ENCODE data around the gene LRRTM3.

The LRRTM3 gene

GRCh38 chr10:67036808-67037207, 111.0 kb downstream of the LRRTM3 start:
- DNase-seq: no peak

- no peak for DNase-seq
Measured at GRCh38 chr10:67043041-67043440, 117.2 kb downstream of the LRRTM3 start.

- DNase-seq: no peak
Measured at GRCh38 chr10:67045404-67045803, 119.6 kb downstream of the LRRTM3 start.

- DNase-seq: no peak
Measured at GRCh38 chr10:67046507-67046906, 120.7 kb downstream of the LRRTM3 start.

GRCh38 chr10:67049988-67050387, 124.2 kb downstream of the LRRTM3 start:
- DNase-seq: no peak

- DNase-seq: no peak
Measured at GRCh38 chr10:67050415-67050814, 124.6 kb downstream of the LRRTM3 start.

GRCh38 chr10:67072654-67073053, 146.8 kb downstream of the LRRTM3 start:
- no peak for DNase-seq

GRCh38 chr10:67075491-67075971, 149.7 kb downstream of the LRRTM3 start:
- DNase-seq: no peak

GRCh38 chr10:67076144-67076543, 150.3 kb downstream of the LRRTM3 start:
- no peak for DNase-seq

GRCh38 chr10:67077376-67077775, 151.5 kb downstream of the LRRTM3 start:
- no peak for DNase-seq

GRCh38 chr10:67079126-67079525, 153.3 kb downstream of the LRRTM3 start:
- DNase-seq: no peak

GRCh38 chr10:67086327-67087134, 160.7 kb downstream of the LRRTM3 start:
- DNase-seq: no peak

GRCh38 chr10:67087135-67087425, 161.2 kb downstream of the LRRTM3 start:
- no peak for DNase-seq

- no peak for DNase-seq
Measured at GRCh38 chr10:67088036-67088435, 162.2 kb downstream of the LRRTM3 start.

GRCh38 chr10:67095531-67095930, 169.7 kb downstream of the LRRTM3 start:
- no peak for DNase-seq

- DNase-seq: no peak
Measured at GRCh38 chr10:67098461-67098860, 172.6 kb downstream of the LRRTM3 start.

GRCh38 chr10:67100951-67101350, 175.1 kb downstream of the LRRTM3 start:
- DNase-seq: no peak

- no peak for DNase-seq
Measured at GRCh38 chr10:67107670-67108069, 181.8 kb downstream of the LRRTM3 start.

GRCh38 chr10:67110286-67110685, 184.4 kb downstream of the LRRTM3 start:
- DNase-seq: no peak

- no peak for DNase-seq
Measured at GRCh38 chr10:67112765-67113164, 186.9 kb downstream of the LRRTM3 start.

- peak; percentile 46 for DNase-seq
Measured at GRCh38 chr10:67114945-67115344, 189.1 kb downstream of the LRRTM3 start.

- no peak for DNase-seq
Measured at GRCh38 chr10:67115972-67116371, 190.1 kb downstream of the LRRTM3 start.

GRCh38 chr10:67119651-67120050, 193.8 kb downstream of the LRRTM3 start:
- no peak for DNase-seq

GRCh38 chr10:67127441-67127840, 201.6 kb downstream of the LRRTM3 start:
- DNase-seq: no peak

- no peak for DNase-seq
Measured at GRCh38 chr10:67140641-67141040, 214.8 kb downstream of the LRRTM3 start.

Data from NCI-H510A treated with DMSO at 0.1 percent for 48 hours (cell line).